Measurements from ENCODE around the gene MCF2L2. TPM values are rescaled to one million over a fixed set of nuclear protein-coding genes. Genes with fewer than 3 reads are reported as not detected.

The MCF2L2 gene
- polyA plus RNA-seq, 6 donors from 2014 or later = not detected

GRCh38 chr3:183299976-183300375 lies 128.4 kb downstream of the MCF2L2 start:
- H3K4me3 Mint-ChIP-seq = no peak overlapping the region
- peaks cover 19 to 34% (median 20%) of the 10 kb centered on the region in 3 donors for H3K27me3 Mint-ChIP-seq
- H3K9me3 Mint-ChIP-seq = peaks cover 0 to 4% (median 0%) of the 10 kb centered on the region in 7 donors
- H3K36me3 Mint-ChIP-seq = no peaks in the 10 kb centered on the region
- H3K27ac Mint-ChIP-seq = no peak overlapping the region
- ATAC-seq (ENCODE audit: low read depth in 2 of 2) = no peak
- DNase-seq = no peak
- H3K4me1 Mint-ChIP-seq = peaks cover 0 to 5% (median 0%) of the 10 kb centered on the region in 3 donors

- Mint-ChIP-seq H3K9me3 (peaks cover 0 to 4% (median 0%) of the 10 kb centered on the region in 7 donors), H3K36me3 (no peaks in the 10 kb centered on the region), H3K27ac (no peak overlapping the region), H3K27me3 (peaks cover 16 to 29% (median 19%) of the 10 kb centered on the region in 3 donors), H3K4me1 (peaks cover 0 to 5% (median 0%) of the 10 kb centered on the region in 3 donors), H3K4me3 (no peak overlapping the region)
- ATAC-seq (ENCODE audit: low read depth in 2 of 2) (no peak), DNase-seq (no peak)
Measured at GRCh38 chr3:183298701-183299153, 129.7 kb downstream of the MCF2L2 start.

- no peak for ATAC-seq (ENCODE audit: low read depth in 2 of 2)
- Mint-ChIP-seq H3K4me3 (no peak overlapping the region), H3K9me3 (peaks cover 0 to 4% (median 0%) of the 10 kb centered on the region in 7 donors)
Measured at GRCh38 chr3:183296944-183297343, 131.5 kb downstream of the MCF2L2 start.

GRCh38 chr3:183295211-183295610 lies 133.2 kb downstream of the MCF2L2 start:
- ATAC-seq (ENCODE audit: low read depth in 2 of 2) (no peak), DNase-seq (no peak)
- Mint-ChIP-seq H3K4me3 (no peak overlapping the region), H3K9me3 (peaks cover 0 to 4% (median 0%) of the 10 kb centered on the region in 7 donors), H3K36me3 (no peaks in the 10 kb centered on the region), H3K27ac (no peak overlapping the region), H3K27me3 (peaks cover 9 to 20% (median 12%) of the 10 kb centered on the region in 3 donors), H3K4me1 (peaks cover 0 to 5% (median 0%) of the 10 kb centered on the region in 3 donors)

More at GRCh38 chr3:183296944-183297343, 131.5 kb downstream of the MCF2L2 start:
- Mint-ChIP-seq H3K27me3 (peaks cover 7 to 19% (median 17%) of the 10 kb centered on the region in 3 donors), H3K4me1 (peaks cover 0 to 5% (median 0%) of the 10 kb centered on the region in 3 donors), H3K27ac (no peak overlapping the region), H3K36me3 (no peaks in the 10 kb centered on the region)
- no peak for DNase-seq

- H3K27ac Mint-ChIP-seq = no peak overlapping the region
- DNase-seq (no peak), ATAC-seq (ENCODE audit: low read depth in 2 of 2) (no peak)
- H3K4me3 Mint-ChIP-seq = no peak overlapping the region
- H3K27me3 Mint-ChIP-seq = peaks cover 9 to 20% (median 12%) of the 10 kb centered on the region in 3 donors
- peaks cover 0 to 5% (median 0%) of the 10 kb centered on the region in 3 donors for H3K4me1 Mint-ChIP-seq
- H3K9me3 Mint-ChIP-seq = peaks cover 0 to 4% (median 0%) of the 10 kb centered on the region in 7 donors
- no peaks in the 10 kb centered on the region for H3K36me3 Mint-ChIP-seq
Measured at GRCh38 chr3:183293966-183294365, 134.5 kb downstream of the MCF2L2 start.

- no peak for ATAC-seq (ENCODE audit: low read depth in 2 of 2)
- Mint-ChIP-seq H3K36me3 (no peaks in the 10 kb centered on the region), H3K27ac (no peak overlapping the region)
Measured at GRCh38 chr3:183291497-183292031, 136.9 kb downstream of the MCF2L2 start.

GRCh38 chr3:183290216-183290615 lies 138.2 kb downstream of the MCF2L2 start:
- Mint-ChIP-seq H3K9me3 (no peaks in the 10 kb centered on the region), H3K4me3 (no peak overlapping the region), H3K4me1 (peaks cover 8 to 13% (median 12%) of the 10 kb centered on the region in 3 donors), H3K36me3 (no peaks in the 10 kb centered on the region), H3K27ac (no peak overlapping the region), H3K27me3 (peaks cover 0 to 8% (median 6%) of the 10 kb centered on the region in 3 donors)
- ATAC-seq (ENCODE audit: low read depth in 2 of 2) (no peak), DNase-seq (no peak)

More at GRCh38 chr3:183291497-183292031, 136.9 kb downstream of the MCF2L2 start:
- H3K4me1 Mint-ChIP-seq = peaks cover 0 to under 1% (median 0%) of the 10 kb centered on the region in 3 donors
- H3K9me3 Mint-ChIP-seq = peaks cover 0 to 4% (median 0%) of the 10 kb centered on the region in 7 donors
- peaks cover 7 to 15% (median 12%) of the 10 kb centered on the region in 3 donors for H3K27me3 Mint-ChIP-seq
- DNase-seq = no peak
- no peak overlapping the region for H3K4me3 Mint-ChIP-seq

- peaks cover 4 to 9% (median 7%) of the 10 kb centered on the region in 3 donors for H3K27me3 Mint-ChIP-seq
- no peak overlapping the region for H3K4me3 Mint-ChIP-seq
- H3K27ac Mint-ChIP-seq = no peak overlapping the region
- peaks cover 8 to 19% (median 12%) of the 10 kb centered on the region in 3 donors for H3K4me1 Mint-ChIP-seq
- no peaks in the 10 kb centered on the region for H3K36me3 Mint-ChIP-seq
- H3K9me3 Mint-ChIP-seq = no peaks in the 10 kb centered on the region
- DNase-seq = no peak
- ATAC-seq (ENCODE audit: low read depth in 2 of 2) = no peak
Measured at GRCh38 chr3:183288117-183288516, 140.3 kb downstream of the MCF2L2 start.

- Mint-ChIP-seq H3K4me1 (peaks cover 8 to 19% (median 12%) of the 10 kb centered on the region in 3 donors), H3K27ac (peak overlapping the region in 4 of 6 donors; percentile 12 to 82 (median 51)), H3K27me3 (peaks cover 10 to 14% (median 11%) of the 10 kb centered on the region in 3 donors), H3K36me3 (no peaks in the 10 kb centered on the region), H3K4me3 (no peak overlapping the region), H3K9me3 (no peaks in the 10 kb centered on the region)
- ATAC-seq (ENCODE audit: low read depth in 2 of 2) = no peak
- no peak for DNase-seq
Measured at GRCh38 chr3:183287301-183287971, 141.0 kb downstream of the MCF2L2 start.

GRCh38 chr3:183285828-183286457 lies 142.5 kb downstream of the MCF2L2 start:
- ATAC-seq (ENCODE audit: low read depth in 2 of 2) (peak; percentile 97 to 98), DNase-seq (peak; percentile 78)
- Mint-ChIP-seq H3K9me3 (no peaks in the 10 kb centered on the region), H3K4me1 (peaks cover 8 to 19% (median 12%) of the 10 kb centered on the region in 3 donors), H3K27me3 (peaks cover 7 to 18% (median 10%) of the 10 kb centered on the region in 3 donors), H3K4me3 (peak overlapping the region in 7 of 8 donors; percentile 7 to 77 (median 45)), H3K36me3 (no peaks in the 10 kb centered on the region), H3K27ac (peak overlapping the region; percentile 46 to 86 (median 80))

- Mint-ChIP-seq H3K36me3 (no peaks in the 10 kb centered on the region), H3K27ac (peak overlapping the region in 3 of 6 donors; percentile 26 to 89 (median 81)), H3K4me3 (peak overlapping the region in 3 of 8 donors; percentile 7 to 77 (median 46)), H3K27me3 (peaks cover 5 to 15% (median 10%) of the 10 kb centered on the region in 3 donors), H3K4me1 (peaks cover 8 to 19% (median 12%) of the 10 kb centered on the region in 3 donors), H3K9me3 (no peaks in the 10 kb centered on the region)
- ATAC-seq (ENCODE audit: low read depth in 2 of 2) = no peak
- no peak for DNase-seq
Measured at GRCh38 chr3:183285318-183285717, 143.1 kb downstream of the MCF2L2 start.

- ATAC-seq (ENCODE audit: low read depth in 2 of 2) (no peak), DNase-seq (no peak)
- H3K4me3 Mint-ChIP-seq = no peak overlapping the region
- peaks cover 5 to 15% (median 10%) of the 10 kb centered on the region in 3 donors for H3K27me3 Mint-ChIP-seq
- H3K27ac Mint-ChIP-seq = peak overlapping the region in 2 of 6 donors; percentile 9 to 41
- H3K4me1 Mint-ChIP-seq = peaks cover 8 to 19% (median 12%) of the 10 kb centered on the region in 3 donors
- no peaks in the 10 kb centered on the region for H3K9me3 Mint-ChIP-seq
- no peaks in the 10 kb centered on the region for H3K36me3 Mint-ChIP-seq
Measured at GRCh38 chr3:183284570-183284969, 143.8 kb downstream of the MCF2L2 start.

GRCh38 chr3:183283886-183284285 lies 144.5 kb downstream of the MCF2L2 start:
- peaks cover 5 to 15% (median 10%) of the 10 kb centered on the region in 3 donors for H3K27me3 Mint-ChIP-seq
- peak overlapping the region in 2 of 6 donors; percentile 5 to 41 for H3K27ac Mint-ChIP-seq
- DNase-seq = no peak
- ATAC-seq (ENCODE audit: low read depth in 2 of 2) = no peak
- H3K36me3 Mint-ChIP-seq = no peaks in the 10 kb centered on the region
- peak overlapping the region in 1 of 8 donors; percentile 2 for H3K4me3 Mint-ChIP-seq
- peaks cover 8 to 19% (median 12%) of the 10 kb centered on the region in 3 donors for H3K4me1 Mint-ChIP-seq
- H3K9me3 Mint-ChIP-seq = no peaks in the 10 kb centered on the region
